Measurements from ENCODE around the gene PATZ1.

Gene PATZ1

GRCh38 chr22:31282748-31283468 lies 63.2 kb downstream of the PATZ1 start:
- no peak for DNase-seq (ENCODE audit: low read depth in 3 of 3)

- DNase-seq (ENCODE audit: low read depth in 3 of 3), result no peak
These were observed 64.4 kb downstream of the PATZ1 start for GRCh38 chr22:31281733-31282132.

- DNase-seq (ENCODE audit: low read depth in 3 of 3), result no peak
These were observed 66.2 kb downstream of the PATZ1 start for GRCh38 chr22:31279821-31280505.

GRCh38 chr22:31279327-31279669 lies 66.8 kb downstream of the PATZ1 start:
- DNase-seq (ENCODE audit: low read depth in 3 of 3), result no peak

GRCh38 chr22:31278626-31279326 lies 67.4 kb downstream of the PATZ1 start:
- DNase-seq (ENCODE audit: low read depth in 3 of 3), result no peak

GRCh38 chr22:31278151-31278621 lies 68.0 kb downstream of the PATZ1 start:
- DNase-seq (ENCODE audit: low read depth in 3 of 3), result no peak

- no peak for DNase-seq (ENCODE audit: low read depth in 3 of 3)
These were observed 68.4 kb downstream of the PATZ1 start for GRCh38 chr22:31277741-31278140.

GRCh38 chr22:31276426-31277167 lies 69.5 kb downstream of the PATZ1 start:
- DNase-seq (ENCODE audit: low read depth in 3 of 3), result no peak

Data from stimulated activated CD4-positive, alpha-beta T cell treated with anti-CD3 and anti-CD28 coated beads, TNF-alpha, amount 100 ng/mL, for 24 hours (primary cell).